Endodermal cell (in vitro differentiated cells): Measurements from ENCODE around the gene ACTN4. TPM values are rescaled to one million over a fixed set of nuclear protein-coding genes. Genes with fewer than 3 reads are reported as not detected.

ENCODE experiments used
- DNase-seq: peaks from one replicate; pipeline ENCODE4 v3.0.0-alpha.2; 2017
- H3K27ac ChIP-seq: 2 replicates; pipeline ENCODE4 v1.5.1; 2013; ENCODE audit warnings: mild to moderate bottlenecking, low read depth, low read length, moderate library complexity
- H3K27me3 ChIP-seq: 2 replicates; pipeline ENCODE4 v1.6.1; 2013; ENCODE audit warnings: mild to moderate bottlenecking, low read length, moderate library complexity; ENCODE audit not compliant: insufficient read depth, control insufficient read depth, poor library complexity, severe bottlenecking
- H3K36me3 ChIP-seq: 2 replicates; pipeline ENCODE4 v1.7.0; 2013; ENCODE audit warnings: mild to moderate bottlenecking, low read length, moderate library complexity; ENCODE audit not compliant: control insufficient read depth, insufficient read depth
- H3K4me1 ChIP-seq: one replicate; pipeline ENCODE4 v1.7.0; 2013; ENCODE audit warnings: low read length; ENCODE audit not compliant: control insufficient read depth, insufficient read depth
- H3K4me3 ChIP-seq: 2 replicates; pipeline ENCODE4 v1.5.1; 2013; ENCODE audit warnings: mild to moderate bottlenecking, low read length, moderate library complexity
- H3K9ac ChIP-seq: 2 replicates; pipeline ENCODE4 v1.6.1; 2013; ENCODE audit warnings: mild to moderate bottlenecking, low read length, moderate library complexity; ENCODE audit not compliant: poor library complexity, severe bottlenecking; ENCODE audit errors: extremely low read depth
- H3K9me3 ChIP-seq: 2 replicates; pipeline ENCODE4 v1.6.1; 2013; ENCODE audit warnings: mild to moderate bottlenecking, low read length, moderate library complexity; ENCODE audit not compliant: control insufficient read depth
- H3K27ac Mint-ChIP-seq: 2 replicates; pipeline ENCODE4 v1.8.0; 2020; ENCODE audit warnings: mixed read lengths
- H3K27me3 Mint-ChIP-seq: 2 replicates; pipeline ENCODE4 v1.8.0; 2021; ENCODE audit warnings: mild to moderate bottlenecking, mixed read lengths; ENCODE audit not compliant: insufficient read depth
- H3K36me3 Mint-ChIP-seq: 2 replicates; pipeline ENCODE4 v1.8.0; 2020; ENCODE audit warnings: low read depth, mixed read lengths
- H3K4me1 Mint-ChIP-seq: 2 replicates; pipeline ENCODE4 v1.8.0; 2020; ENCODE audit warnings: mixed read lengths
- H3K4me3 Mint-ChIP-seq: 2 replicates; pipeline ENCODE4 v1.8.0; 2020; ENCODE audit warnings: mild to moderate bottlenecking, moderate library complexity, mixed read lengths
- H3K9me3 Mint-ChIP-seq: 2 replicates; pipeline ENCODE4 v1.8.0; 2020; ENCODE audit warnings: mild to moderate bottlenecking, mixed read lengths
- CTCF ChIP-seq: fragments of 200-600 bp; sonication (generic); conservative IDR thresholded peaks from 2 replicates; pipeline ENCODE4 v1.5.0; 2021; ENCODE audit warnings: antibody characterized with exemption, mild to moderate bottlenecking
- WGBS, 2 experiments: methylation state at CpG; one replicate each; pipeline versions ENCODE4 v1.1.5 to v1.1.7; 2013; ENCODE audit warnings: missing lambda C conversion rate in 2 of 2, mixed read lengths in 1 of 2; ENCODE audit not compliant: insufficient coverage in 1 of 2, insufficient read length in 1 of 2; 5-methylcytosine and 5-hydroxymethylcytosine counted together
- total RNA-seq, 2 donors: library from RNA; stranded (reverse); fragmentation: NEBNext Ultra II Directional in 1 of 2; extraction: Animal tissue kit (Norgen Biotek cat#: 25700) in 1 of 2; gene quantifications; 2 replicates in 1 of 2; 3 replicates in 1 of 2; pipeline ENCODE4 v1.2.1, GENCODE V29; 2021

ACTN4 gene
- total RNA-seq, 2 donors from 2014 or later, result 378 to 437 TPM

DNA sequence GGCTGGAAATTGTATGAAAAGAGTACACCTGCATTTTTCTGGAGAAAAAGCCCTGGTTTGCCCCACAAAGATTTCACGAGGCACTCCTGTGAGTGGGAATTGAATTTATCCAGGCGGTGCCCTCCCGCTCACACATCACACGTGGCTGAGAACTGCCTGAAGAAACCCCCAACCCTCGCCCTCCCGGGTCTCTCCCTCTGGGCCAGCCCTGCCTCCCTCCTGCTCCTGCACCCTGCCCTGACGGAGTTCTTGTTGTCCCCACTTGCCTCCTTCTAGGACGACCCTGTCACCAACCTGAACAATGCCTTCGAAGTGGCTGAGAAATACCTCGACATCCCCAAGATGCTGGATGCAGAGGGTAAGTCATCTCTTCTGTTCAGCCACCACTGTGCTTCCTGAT, 61.7 kb downstream of the ACTN4 start:
- Mint-ChIP-seq H3K27me3 (no peaks in the 10 kb centered on the region), H3K9me3 (no peaks in the 10 kb centered on the region), H3K27ac (no peak overlapping the region), H3K4me3 (no peak overlapping the region), H3K4me1 (no peaks in the 10 kb centered on the region), H3K36me3 (peaks cover 72% of the 10 kb centered on the region)
- 89 to 100% methylated on average over 9 to 10 of the region's 10 CpGs for WGBS, 2 experiments
- Histone ChIP-seq H3K9me3 (no peaks in the 10 kb centered on the region), H3K4me3 (no peak overlapping the region), H3K36me3 (peaks cover 90% of the 10 kb centered on the region), H3K9ac (no peak overlapping the region), H3K4me1 (no peaks in the 10 kb centered on the region), H3K27me3 (no peaks in the 10 kb centered on the region), H3K27ac (no peak overlapping the region)
- no peak for DNase-seq
- TF ChIP-seq CTCF, result no peak

DNA sequence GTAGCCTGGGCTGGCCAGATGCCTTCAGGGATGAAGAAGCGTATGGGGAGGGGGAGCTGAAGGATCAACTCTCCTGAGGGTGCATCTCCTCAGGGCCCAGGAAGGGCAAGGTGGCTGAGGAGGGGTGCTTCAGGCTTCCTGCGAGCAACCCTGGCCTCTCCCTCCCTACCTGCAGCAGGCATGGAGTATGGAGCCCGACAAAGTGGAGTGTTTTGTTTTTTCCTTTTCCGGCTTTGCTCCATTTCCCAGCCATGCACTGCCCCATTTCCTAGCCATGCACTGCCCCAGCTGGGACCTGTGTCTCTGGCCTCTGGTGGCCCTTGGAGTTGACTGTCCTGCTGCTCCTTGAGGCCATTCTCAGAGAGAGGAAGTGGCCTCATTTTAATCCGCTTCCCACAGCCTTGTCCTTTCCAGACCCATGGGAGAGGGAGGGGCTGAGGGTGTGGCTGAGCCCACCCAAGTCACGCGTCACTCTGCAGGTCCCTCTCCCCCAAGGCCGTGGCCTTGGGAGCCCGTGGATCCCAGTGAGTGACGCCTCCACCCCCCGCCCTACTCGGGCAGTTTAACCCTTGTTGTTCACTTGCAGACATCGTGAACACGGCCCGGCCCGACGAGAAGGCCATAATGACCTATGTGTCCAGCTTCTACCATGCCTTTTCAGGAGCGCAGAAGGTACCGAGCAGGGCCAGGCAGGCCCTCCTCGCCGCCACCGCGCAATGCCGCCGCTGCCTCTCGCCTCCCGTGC, 62.4 kb downstream of the ACTN4 start:
- DNase-seq, result no peak
- Mint-ChIP-seq H3K27ac (no peak overlapping the region), H3K4me1 (no peaks in the 10 kb centered on the region), H3K27me3 (no peaks in the 10 kb centered on the region), H3K36me3 (peaks cover 69% of the 10 kb centered on the region), H3K9me3 (no peaks in the 10 kb centered on the region), H3K4me3 (no peak overlapping the region)
- no peaks in the 10 kb centered on the region for H3K4me1 ChIP-seq
- H3K9me3 ChIP-seq, result no peaks in the 10 kb centered on the region
- H3K4me3 ChIP-seq, result no peak overlapping the region
- no peaks in the 10 kb centered on the region for H3K27me3 ChIP-seq
- no peak overlapping the region for H3K27ac ChIP-seq
- no peak for TF ChIP-seq CTCF
- WGBS, 2 experiments, result 95% methylated on average over 22 to 27 of the region's 27 CpGs
- H3K9ac ChIP-seq, result no peak overlapping the region
- H3K36me3 ChIP-seq, result peaks cover 90% of the 10 kb centered on the region

DNA sequence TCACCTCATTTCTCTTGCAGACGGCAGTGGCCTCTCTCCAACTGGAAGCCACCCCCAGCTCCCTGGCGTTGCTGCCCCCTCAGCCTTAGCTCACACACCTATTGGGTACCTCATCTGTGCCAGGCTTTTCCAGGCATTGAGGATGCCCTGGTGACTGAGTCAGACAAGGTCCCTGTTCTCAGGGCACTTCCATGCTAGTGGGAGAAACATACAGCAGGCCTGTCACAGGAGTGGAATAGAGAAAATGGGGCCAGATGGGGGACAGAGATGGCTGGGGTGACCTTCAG, 62.9 kb downstream of the ACTN4 start:
- Histone ChIP-seq H3K4me1 (no peaks in the 10 kb centered on the region), H3K27ac (peak overlapping the region; percentile 3), H3K9ac (no peak overlapping the region), H3K9me3 (no peaks in the 10 kb centered on the region), H3K27me3 (no peaks in the 10 kb centered on the region), H3K36me3 (peaks cover 86% of the 10 kb centered on the region), H3K4me3 (no peak overlapping the region)
- 90 to 100% methylated on average over 2 of the region's 2 CpGs for WGBS, 2 experiments
- no peaks in the 10 kb centered on the region for H3K9me3 Mint-ChIP-seq
- H3K27ac Mint-ChIP-seq, result no peak overlapping the region
- no peaks in the 10 kb centered on the region for H3K4me1 Mint-ChIP-seq
- peaks cover 72% of the 10 kb centered on the region for H3K36me3 Mint-ChIP-seq
- H3K4me3 Mint-ChIP-seq, result no peak overlapping the region
- H3K27me3 Mint-ChIP-seq, result no peaks in the 10 kb centered on the region
- DNase-seq, result no peak
- TF ChIP-seq CTCF, result no peak
